HG02642 (cell line): ENCODE measurements around the gene ACAD11.

ENCODE experiments used
- ATAC-seq: cut with Tn5 transposase; IDR thresholded peaks from one replicate; pipeline ENCODE4 v1.9.1; 2021; ENCODE audit warnings: mild to moderate bottlenecking; ENCODE audit not compliant: unreplicated experiment, poor library complexity

ACAD11 gene, protein sequence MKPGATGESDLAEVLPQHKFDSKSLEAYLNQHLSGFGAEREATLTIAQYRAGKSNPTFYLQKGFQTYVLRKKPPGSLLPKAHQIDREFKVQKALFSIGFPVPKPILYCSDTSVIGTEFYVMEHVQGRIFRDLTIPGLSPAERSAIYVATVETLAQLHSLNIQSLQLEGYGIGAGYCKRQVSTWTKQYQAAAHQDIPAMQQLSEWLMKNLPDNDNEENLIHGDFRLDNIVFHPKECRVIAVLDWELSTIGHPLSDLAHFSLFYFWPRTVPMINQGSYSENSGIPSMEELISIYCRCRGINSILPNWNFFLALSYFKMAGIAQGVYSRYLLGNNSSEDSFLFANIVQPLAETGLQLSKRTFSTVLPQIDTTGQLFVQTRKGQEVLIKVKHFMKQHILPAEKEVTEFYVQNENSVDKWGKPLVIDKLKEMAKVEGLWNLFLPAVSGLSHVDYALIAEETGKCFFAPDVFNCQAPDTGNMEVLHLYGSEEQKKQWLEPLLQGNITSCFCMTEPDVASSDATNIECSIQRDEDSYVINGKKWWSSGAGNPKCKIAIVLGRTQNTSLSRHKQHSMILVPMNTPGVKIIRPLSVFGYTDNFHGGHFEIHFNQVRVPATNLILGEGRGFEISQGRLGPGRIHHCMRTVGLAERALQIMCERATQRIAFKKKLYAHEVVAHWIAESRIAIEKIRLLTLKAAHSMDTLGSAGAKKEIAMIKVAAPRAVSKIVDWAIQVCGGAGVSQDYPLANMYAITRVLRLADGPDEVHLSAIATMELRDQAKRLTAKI

DNA sequence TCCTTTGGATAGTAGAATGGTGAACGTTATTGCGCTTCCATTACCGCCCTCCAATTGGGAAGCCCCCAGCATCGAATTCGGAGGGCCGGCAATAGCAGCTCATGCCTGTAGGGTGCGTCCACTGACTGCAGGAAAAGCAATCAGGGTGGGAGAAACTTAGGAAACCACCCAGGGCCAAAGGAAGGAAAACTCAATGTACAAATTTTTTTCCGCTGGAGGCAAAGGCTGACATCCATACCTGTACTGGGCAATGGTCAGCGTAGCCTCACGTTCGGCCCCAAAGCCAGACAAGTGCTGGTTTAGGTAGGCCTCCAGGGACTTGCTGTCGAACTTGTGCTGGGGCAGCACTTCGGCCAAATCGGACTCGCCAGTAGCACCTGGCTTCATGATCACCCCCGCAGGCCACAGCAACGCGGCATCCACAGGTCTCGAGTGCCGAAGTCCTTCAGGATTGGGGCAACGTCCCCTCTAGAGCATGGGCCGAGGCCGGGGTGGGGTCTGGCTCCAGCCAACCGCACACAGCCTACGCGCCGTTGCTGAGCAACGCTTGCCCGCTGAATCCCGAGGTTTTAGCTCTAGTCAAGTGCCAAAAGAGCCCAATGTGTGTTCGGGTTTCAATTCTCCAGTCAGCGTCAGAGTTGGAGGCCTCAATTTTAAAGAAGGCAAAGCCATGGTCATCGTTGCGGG is at the start of gene ACAD11:
Gene ACAD11, minus strand, starts transcription at position 445 of the 687 bp plus-strand sequence. Its CDS starts 58 bp downstream, at position 387.
- ATAC-seq: peak; percentile 63

DNA sequence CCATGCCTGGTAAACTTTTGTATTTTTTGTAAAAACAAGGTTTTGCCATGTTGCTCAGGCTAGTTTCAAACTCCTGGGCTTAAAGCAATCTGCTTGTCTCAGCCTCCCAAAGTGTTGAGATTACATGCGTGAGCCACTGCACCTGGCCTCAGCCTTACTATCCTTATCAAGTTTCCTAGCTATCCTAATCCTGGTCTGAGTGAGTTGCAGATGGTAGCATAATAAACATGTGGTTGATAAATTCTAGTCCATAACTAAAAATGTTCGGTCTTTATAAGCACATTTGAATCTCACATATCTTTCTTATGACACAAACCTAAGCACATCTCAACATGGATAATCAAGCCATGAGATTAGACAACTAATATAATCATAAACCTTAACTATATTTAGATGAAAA is 44.1 kb upstream of the ACAD11 start:
- ATAC-seq: no peak

DNA sequence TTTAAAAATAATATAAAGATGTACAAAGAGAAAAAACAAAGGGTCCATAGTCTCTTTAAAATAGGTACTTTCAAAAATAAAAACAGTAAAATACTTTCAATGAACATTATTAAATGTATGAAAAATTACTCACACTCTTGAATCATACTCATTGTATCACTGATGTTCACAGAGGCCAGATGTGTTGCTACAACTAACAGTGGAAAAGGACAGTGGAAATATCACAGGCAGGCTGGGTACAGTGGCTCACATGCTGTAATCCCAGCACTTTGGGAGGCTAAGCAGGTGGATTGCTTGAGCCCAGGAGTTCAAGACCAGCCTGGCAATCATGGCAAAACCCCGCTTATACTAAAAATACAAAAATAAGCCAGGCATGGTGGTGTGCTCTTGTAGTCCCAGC is 35.8 kb upstream of the ACAD11 start:
- ATAC-seq: no peak

DNA sequence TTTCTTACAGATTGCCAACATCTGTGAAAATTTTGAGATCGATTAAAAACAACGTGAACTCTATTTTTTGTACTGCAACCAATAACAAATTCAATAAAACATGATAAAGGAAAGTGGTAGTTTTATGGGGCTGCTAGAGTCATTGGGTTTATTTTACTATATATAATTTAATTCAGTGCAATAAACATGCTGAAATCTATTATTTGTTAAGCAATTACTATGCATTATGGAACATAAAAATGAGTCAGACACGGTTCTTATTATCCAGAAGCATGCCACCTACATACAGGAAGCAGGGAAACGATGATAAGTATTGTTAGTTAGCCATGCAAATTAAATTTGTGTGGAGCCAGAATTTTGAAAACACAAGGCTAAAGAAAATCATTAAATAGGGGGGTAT is 35.4 kb upstream of the ACAD11 start:
- no peak for ATAC-seq

DNA sequence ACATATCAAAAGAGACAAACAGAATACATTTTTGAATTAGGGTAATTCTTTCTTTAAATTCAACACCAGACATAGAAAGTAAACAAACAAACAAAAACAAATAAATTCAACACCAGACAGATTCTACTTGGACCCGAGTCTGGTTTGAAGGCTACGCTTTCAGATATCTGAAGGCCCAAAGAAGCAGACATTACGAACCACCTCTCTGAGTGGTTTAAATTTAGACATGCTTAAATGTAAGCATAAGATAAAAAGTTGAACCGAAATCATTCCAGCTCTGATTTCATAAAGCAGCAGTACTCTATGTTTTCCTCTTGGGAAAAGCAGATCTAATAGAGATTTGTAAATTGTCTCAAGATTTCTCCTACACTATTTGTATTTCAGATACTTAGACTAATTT is 30.4 kb upstream of the ACAD11 start:
- no peak for ATAC-seq

DNA sequence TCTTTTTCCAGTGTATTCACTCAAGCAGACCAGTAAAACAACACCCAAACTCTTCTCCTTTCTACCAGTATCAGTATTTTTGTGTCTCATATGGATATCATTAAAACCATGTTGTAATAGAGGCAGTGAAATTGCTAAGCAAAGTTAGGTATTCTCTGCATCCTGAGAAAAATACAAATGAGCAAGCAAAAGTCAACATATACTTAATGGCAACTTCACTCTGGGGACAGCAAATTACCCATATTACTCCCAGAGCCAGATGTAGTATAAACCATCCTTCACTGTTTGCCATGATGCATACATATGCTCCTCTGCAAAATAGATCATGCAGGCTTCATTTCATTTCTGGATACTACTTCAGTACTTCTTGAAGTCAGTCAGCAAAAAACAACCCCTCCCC is 22.6 kb upstream of the ACAD11 start:
- no peak for ATAC-seq

DNA sequence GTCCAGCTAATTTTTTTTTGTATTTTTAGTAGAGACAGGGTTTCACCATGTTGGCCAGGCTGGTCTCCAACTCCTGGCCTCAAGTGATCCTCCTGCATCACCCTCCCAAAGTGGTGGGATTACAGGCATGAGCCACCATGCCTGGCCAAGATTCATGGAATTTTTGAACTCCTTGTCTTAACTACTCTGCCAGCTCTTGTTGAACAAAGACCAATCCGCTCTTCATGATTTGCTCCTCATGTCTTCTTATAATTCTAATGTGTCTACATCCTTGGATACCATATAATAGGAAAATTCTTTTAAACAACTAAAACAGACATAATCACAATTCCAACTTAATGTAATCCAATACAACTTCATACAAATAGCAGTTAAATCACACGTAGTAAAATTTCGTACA is 21.8 kb upstream of the ACAD11 start:
- no peak for ATAC-seq

DNA sequence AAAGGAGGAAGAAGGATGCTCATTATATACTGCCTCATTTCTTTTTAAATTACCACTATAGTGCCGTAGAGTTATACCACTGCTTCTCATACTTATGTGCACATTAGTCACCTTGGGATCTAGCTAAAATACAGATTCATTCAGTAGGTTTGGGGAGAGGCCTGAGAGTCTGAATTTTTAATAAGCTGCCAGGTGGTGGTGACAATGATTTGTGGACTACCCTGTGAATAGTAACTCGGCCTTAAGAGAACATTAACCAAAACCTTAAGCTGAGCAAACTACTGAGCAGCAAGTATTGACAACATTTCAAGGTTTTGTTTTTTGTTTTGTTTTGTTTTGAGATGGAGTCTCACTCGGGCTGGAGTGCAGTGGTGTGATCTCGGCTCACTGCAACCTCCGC is 20.3 kb upstream of the ACAD11 start:
- no peak for ATAC-seq

DNA sequence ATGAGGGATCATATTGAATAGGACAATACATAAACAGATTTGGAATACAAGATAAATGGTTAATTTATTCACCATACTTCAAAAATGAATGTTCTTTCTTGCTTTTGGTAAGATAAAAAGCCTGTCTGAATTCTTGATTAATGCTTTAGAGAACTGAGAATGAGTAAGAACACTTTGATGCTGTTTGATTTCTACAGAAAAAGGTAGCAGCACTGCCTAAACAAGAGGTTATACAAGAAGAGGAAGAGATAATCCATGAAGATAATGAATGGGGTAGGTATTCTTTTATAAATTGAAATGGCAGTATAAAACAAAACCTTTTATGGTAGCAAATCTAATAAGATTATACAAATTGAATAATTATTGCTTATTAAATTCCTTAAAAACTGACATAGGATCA is 15.8 kb upstream of the ACAD11 start:
- no peak for ATAC-seq

DNA sequence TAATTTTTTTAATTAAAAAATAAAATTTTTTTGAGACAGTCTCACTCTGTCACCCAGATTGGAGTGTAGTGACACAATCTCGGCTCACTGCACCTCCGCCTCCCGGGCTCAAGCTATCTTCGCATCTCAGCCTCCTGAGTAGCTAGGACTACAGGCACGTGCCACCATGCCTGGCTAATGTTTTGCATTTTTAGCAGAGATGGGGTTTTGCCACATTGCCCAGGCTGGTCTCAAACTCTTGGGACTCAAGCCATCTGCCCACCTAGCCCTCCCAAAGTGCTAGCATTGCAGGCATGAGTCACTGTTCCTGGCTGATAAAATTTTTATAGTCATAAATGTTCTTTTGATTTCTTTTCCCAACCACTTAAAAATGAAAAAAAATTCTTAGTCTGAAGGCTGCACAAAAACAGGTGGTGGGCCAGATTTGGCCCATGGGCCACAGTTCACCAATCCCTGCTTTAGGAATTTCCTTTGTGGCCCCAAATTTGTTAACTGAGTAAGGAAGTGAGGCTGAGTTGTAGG is 9.7 kb upstream of the ACAD11 start:
- ATAC-seq: no peak

DNA sequence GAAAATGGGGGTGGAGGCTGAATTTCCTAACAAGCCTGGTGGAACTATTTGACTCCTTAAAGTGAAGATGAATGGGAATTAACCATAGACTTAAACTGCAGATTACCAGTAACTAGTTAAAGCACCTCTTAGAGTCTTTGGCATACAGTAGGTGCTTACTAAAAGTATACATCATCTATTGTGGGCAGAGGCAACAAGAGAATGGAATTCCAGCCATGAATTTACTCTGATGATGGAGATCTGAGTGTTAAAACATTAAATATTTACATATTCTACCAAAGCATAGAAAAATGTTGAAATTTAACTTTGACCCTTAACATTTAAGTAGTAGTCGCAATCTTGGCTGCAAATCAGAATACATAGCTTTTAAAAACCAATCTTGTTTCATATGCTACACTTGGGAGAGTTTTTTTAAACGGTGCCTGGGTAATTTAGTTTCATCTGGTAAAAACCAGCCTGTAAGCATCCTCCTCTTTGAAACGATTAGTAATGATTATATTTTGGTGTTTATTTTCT is 5.7 kb upstream of the ACAD11 start:
- no peak for ATAC-seq

DNA sequence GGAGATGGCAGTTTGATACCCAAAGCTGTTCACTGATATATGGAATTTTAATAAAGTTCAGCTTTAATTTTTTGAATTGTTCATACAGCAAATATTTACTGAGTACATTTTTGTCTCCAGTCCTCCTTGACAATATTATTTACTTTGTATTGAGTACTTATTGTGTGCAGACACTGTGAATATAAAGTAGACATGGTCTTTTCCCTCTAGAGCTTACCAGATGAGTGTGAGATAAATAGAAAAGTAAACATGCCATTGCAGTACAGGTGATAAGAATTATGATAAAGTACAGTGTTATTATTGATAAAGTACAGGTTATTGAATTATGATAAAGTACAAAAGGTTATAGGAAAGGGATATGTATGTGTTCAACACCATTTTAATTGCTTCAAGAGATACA is 2.6 kb upstream of the ACAD11 start:
- no peak for ATAC-seq

DNA sequence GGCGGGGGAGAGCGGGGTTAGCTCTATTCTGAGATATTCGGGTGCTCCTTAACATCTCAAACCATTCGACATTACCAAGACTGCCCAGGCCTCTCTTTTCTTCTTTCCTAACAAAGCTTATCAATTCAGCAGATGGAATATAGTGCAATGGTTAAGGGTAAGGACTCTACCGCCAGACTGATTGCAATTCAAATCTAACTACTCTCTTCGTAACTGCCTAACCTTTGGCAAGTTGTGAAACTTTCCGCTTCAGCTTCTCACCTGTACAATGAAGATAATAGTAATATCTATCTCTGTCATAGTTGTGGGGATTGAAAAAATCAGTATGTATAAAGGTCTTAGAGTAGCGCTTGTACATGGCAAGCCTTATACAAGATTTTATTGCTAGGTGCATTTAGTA is 1.5 kb upstream of the ACAD11 start:
- no peak for ATAC-seq

DNA sequence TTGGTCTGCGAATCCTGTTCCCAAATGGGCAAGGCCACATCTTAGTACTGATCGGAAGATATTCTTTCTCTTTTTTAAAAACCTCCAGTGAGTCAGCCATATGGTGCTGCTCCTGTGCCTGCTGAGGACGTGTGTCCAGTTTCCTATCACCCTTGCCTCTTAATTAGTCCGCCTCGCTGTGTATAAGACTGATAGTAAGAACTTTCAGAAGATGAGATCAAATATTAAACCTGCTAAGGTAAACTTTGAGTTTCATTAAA is 1.1 kb upstream of the ACAD11 start:
- ATAC-seq: no peak

DNA sequence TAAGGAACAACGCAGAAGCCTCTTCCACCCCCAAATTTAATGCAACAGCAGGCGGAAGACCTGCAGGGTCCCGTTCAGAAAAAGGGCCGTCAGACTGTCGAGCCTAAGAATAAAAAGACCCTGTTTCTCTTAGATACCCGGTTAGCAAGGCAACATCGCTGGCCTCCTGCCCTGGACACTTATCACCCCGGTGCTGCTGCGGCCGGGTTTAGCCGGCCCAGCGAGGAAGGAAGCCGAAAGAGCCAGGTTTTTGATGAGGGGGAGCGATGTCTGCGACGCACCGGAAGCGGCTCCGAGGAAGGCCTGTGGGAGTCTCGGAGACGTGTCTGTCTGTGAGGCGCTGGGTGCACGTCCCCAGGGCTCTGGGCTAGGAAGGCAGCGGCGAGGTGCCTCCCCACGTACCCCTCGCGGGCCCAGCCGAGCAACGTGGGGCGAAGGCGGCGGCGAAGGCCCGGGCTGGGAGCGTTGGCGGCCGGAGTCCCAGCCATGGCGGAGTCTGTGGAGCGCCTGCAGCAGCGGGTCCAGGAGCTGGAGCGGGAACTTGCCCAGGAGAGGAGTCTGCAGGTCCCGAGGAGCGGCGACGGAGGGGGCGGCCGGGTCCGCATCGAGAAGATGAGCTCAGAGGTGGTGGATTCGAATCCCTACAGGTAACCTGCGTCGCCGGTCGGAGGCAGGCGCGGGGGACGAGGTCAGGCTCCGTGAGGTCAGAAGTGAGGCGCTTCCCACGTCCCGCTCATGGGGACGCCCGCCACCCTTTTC is 622 bp upstream of the ACAD11 start, which contains the start of gene UBA5:
Gene UBA5, plus strand, starts transcription at position 278 of the 759 bp plus-strand sequence. Its CDS starts 209 bp downstream, at position 487.
- ATAC-seq: peak; percentile 81

DNA sequence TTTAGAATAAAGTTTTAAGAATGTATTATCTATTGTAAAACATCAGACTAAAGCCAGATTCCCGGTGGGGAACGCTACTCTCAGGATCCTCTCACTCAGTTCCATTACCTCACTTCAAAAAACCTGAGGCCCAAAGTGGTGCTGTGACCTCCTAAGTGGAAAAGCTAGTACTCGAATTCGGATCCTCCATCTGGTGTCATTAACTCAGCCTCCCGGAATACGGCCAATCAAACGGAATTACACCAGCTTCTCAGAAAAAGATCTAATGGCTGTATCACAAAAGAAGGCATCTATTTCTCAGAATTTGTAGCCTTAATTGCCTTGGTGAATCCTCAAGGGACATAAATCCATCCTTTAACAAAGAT is 627 bp downstream of the ACAD11 start:
- no peak for ATAC-seq

DNA sequence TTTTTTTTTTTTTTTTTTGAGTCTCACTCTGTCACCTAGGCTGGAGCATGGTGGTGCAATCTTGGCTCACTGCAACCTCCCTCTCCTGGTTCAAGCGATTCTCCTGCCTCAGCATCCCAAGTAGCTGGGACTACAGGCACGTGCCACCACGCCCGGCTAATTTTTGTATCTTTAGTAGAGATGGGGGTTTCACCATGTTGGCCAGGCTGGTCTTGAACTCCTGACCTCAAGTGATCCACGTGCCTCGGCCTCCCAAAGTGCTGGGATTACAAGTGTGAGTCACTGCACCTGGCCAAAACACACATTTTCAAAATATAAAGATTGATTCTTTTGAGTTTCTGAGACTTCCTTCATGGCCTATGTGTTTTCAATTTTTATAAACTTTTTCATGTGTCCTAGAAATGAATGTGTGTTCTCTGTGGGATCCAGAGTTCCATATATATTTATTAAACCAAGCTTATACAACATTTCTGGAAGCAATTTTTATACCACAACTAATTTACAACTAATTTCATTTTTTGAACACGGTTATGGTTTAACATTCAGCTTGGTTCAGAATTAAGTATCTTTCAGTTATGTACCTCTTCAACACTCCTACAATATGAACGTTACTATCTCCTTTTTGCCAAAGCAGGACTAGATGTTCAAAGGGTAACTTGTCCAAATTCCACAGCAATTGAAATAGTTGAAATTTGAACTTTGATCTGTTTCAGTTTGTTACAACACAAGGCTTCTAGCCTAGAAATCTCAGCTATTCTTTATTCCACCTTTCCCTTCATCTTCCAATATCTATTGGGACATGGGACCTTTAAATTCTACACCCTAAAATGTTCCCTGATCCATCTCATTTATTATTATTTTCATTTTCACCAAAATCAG is 1.5 kb downstream of the ACAD11 start:
- no peak for ATAC-seq

DNA sequence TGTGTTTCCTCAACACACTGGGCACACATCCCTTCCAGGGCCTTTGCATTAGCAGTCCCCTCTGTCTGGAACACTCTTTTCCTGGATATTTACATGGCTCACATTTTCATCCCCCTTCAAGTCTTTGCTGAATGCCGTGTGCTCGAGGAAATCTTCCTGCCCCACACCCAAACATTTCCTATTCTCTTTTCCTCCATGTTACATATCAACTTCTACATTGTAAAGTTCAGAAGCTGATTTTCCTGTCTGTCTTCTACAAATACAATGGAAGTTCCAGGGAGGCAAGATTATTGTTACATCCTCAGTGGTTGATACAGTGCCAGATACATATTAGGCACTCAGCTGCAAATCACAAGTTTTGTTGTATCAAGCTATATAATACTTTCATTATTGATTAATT is 4.1 kb downstream of the ACAD11 start:
- ATAC-seq: no peak

DNA sequence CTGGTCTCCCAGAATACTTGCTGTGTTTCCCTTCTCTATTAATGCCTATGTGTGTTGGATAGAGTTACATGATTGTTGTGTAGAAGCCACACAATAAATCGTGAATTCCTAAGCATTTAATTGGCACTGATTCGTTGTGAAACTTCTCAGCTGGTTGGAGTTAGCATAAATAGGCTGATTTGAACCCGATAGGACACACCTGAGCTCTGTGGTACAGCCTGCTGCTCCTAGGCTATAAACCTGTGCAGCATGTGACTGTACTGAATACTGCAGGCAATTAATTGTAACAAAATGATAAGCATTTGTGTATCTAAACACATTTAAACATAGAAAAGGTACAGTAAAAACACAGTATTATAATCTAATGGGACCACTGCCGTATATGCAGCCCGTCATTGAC is 4.9 kb downstream of the ACAD11 start:
- no peak for ATAC-seq
